Mucosa of stomach (tissue), 1 donor: ENCODE data around the gene WDR43.

Experiments
- H3K27me3 ChIP-seq: one replicate; pipeline ENCODE4 v1.7.0; 2013; ENCODE audit warnings: mild to moderate bottlenecking, low read length; ENCODE audit not compliant: control insufficient read depth, insufficient read depth
- H3K36me3 ChIP-seq: one replicate; pipeline ENCODE4 v1.7.0; 2013; ENCODE audit warnings: low read length; ENCODE audit not compliant: control insufficient read depth, insufficient read depth
- H3K4me1 ChIP-seq: one replicate; pipeline ENCODE4 v1.7.0; 2013; ENCODE audit warnings: mild to moderate bottlenecking, low read length; ENCODE audit not compliant: control insufficient read depth, insufficient read depth
- H3K4me3 ChIP-seq: one replicate; pipeline ENCODE4 v1.7.0; 2013; ENCODE audit warnings: low read length
- H3K9ac ChIP-seq: one replicate; pipeline ENCODE4 v1.7.0; 2013; ENCODE audit warnings: mild to moderate bottlenecking, low read length, moderate library complexity
- H3K9me3 ChIP-seq: one replicate; pipeline ENCODE4 v1.7.0; 2013; ENCODE audit warnings: mild to moderate bottlenecking, low read length, moderate library complexity; ENCODE audit not compliant: control insufficient read depth
- donor health status: Pancreatic carcinoma.

Gene WDR43

GRCh38 chr2:28951910-28952835 is 57.7 kb downstream of the WDR43 start:
- Histone ChIP-seq H3K9me3 (no peaks in the 10 kb centered on the region), H3K36me3 (peaks cover 4% of the 10 kb centered on the region), H3K4me3 (no peak overlapping the region), H3K9ac (peak overlapping the region; percentile 7), H3K4me1 (peaks cover 17% of the 10 kb centered on the region), H3K27me3 (no peaks in the 10 kb centered on the region)

- Histone ChIP-seq H3K27me3 (no peaks in the 10 kb centered on the region), H3K9me3 (no peaks in the 10 kb centered on the region), H3K9ac (no peak overlapping the region), H3K4me1 (peaks cover 17% of the 10 kb centered on the region), H3K36me3 (peaks cover 4% of the 10 kb centered on the region), H3K4me3 (no peak overlapping the region)
These were observed 58.4 kb downstream of the WDR43 start for GRCh38 chr2:28952836-28953211.

- H3K9ac ChIP-seq, result no peak overlapping the region
- no peak overlapping the region for H3K4me3 ChIP-seq
- H3K36me3 ChIP-seq, result no peaks in the 10 kb centered on the region
- H3K27me3 ChIP-seq, result no peaks in the 10 kb centered on the region
- H3K4me1 ChIP-seq, result peaks cover 21% of the 10 kb centered on the region
- H3K9me3 ChIP-seq, result no peaks in the 10 kb centered on the region
These were observed 61.0 kb downstream of the WDR43 start for GRCh38 chr2:28955467-28955866.

- Histone ChIP-seq H3K27me3 (no peaks in the 10 kb centered on the region), H3K4me3 (no peak overlapping the region), H3K4me1 (peaks cover 17% of the 10 kb centered on the region), H3K9me3 (no peaks in the 10 kb centered on the region), H3K36me3 (no peaks in the 10 kb centered on the region), H3K9ac (no peak overlapping the region)
These were observed 62.0 kb downstream of the WDR43 start for GRCh38 chr2:28956415-28956826.

- peaks cover 13% of the 10 kb centered on the region for H3K4me1 ChIP-seq
- H3K4me3 ChIP-seq, result no peak overlapping the region
- no peak overlapping the region for H3K9ac ChIP-seq
- H3K36me3 ChIP-seq, result no peaks in the 10 kb centered on the region
- H3K27me3 ChIP-seq, result no peaks in the 10 kb centered on the region
- H3K9me3 ChIP-seq, result no peaks in the 10 kb centered on the region
These were observed 62.4 kb downstream of the WDR43 start for GRCh38 chr2:28956890-28957289.

GRCh38 chr2:28958689-28959088 is 64.2 kb downstream of the WDR43 start:
- no peak overlapping the region for H3K9ac ChIP-seq
- H3K4me3 ChIP-seq, result no peak overlapping the region

GRCh38 chr2:28960401-28960800 is 65.9 kb downstream of the WDR43 start:
- Histone ChIP-seq H3K27me3 (no peaks in the 10 kb centered on the region), H3K36me3 (no peaks in the 10 kb centered on the region), H3K4me1 (peaks cover 4% of the 10 kb centered on the region), H3K9me3 (no peaks in the 10 kb centered on the region), H3K9ac (no peak overlapping the region), H3K4me3 (no peak overlapping the region)

More at GRCh38 chr2:28958689-28959088, 64.2 kb downstream of the WDR43 start:
- H3K36me3 ChIP-seq, result no peaks in the 10 kb centered on the region
- peaks cover 4% of the 10 kb centered on the region for H3K4me1 ChIP-seq
- no peaks in the 10 kb centered on the region for H3K27me3 ChIP-seq
- H3K9me3 ChIP-seq, result no peaks in the 10 kb centered on the region

GRCh38 chr2:28962505-28962904 is 68.0 kb downstream of the WDR43 start:
- H3K36me3 ChIP-seq, result no peaks in the 10 kb centered on the region
- no peak overlapping the region for H3K4me3 ChIP-seq
- H3K9ac ChIP-seq, result no peak overlapping the region
- no peaks in the 10 kb centered on the region for H3K9me3 ChIP-seq
- H3K4me1 ChIP-seq, result peaks cover 4% of the 10 kb centered on the region
- H3K27me3 ChIP-seq, result no peaks in the 10 kb centered on the region

GRCh38 chr2:28970464-28971160 is 76.1 kb downstream of the WDR43 start:
- no peaks in the 10 kb centered on the region for H3K4me1 ChIP-seq
- H3K9me3 ChIP-seq, result no peaks in the 10 kb centered on the region
- H3K4me3 ChIP-seq, result no peak overlapping the region
- no peaks in the 10 kb centered on the region for H3K27me3 ChIP-seq
- H3K9ac ChIP-seq, result no peak overlapping the region
- no peaks in the 10 kb centered on the region for H3K36me3 ChIP-seq

GRCh38 chr2:28972778-28973335 is 78.4 kb downstream of the WDR43 start:
- H3K4me1 ChIP-seq, result peaks cover 10% of the 10 kb centered on the region
- H3K36me3 ChIP-seq, result no peaks in the 10 kb centered on the region
- no peak overlapping the region for H3K4me3 ChIP-seq
- H3K9me3 ChIP-seq, result no peaks in the 10 kb centered on the region
- no peak overlapping the region for H3K9ac ChIP-seq
- H3K27me3 ChIP-seq, result no peaks in the 10 kb centered on the region

GRCh38 chr2:28974252-28974651 is 79.8 kb downstream of the WDR43 start:
- Histone ChIP-seq H3K9me3 (no peaks in the 10 kb centered on the region), H3K36me3 (no peaks in the 10 kb centered on the region), H3K4me1 (peaks cover 10% of the 10 kb centered on the region), H3K27me3 (no peaks in the 10 kb centered on the region), H3K4me3 (no peak overlapping the region), H3K9ac (no peak overlapping the region)

- Histone ChIP-seq H3K9me3 (no peaks in the 10 kb centered on the region), H3K27me3 (no peaks in the 10 kb centered on the region), H3K4me1 (peaks cover 18% of the 10 kb centered on the region), H3K9ac (no peak overlapping the region), H3K4me3 (no peak overlapping the region), H3K36me3 (no peaks in the 10 kb centered on the region)
These were observed 81.2 kb downstream of the WDR43 start for GRCh38 chr2:28975671-28976070.
